ENCODE data around the gene UROC1.

Gene UROC1

GRCh38 chr3:126442094-126442855, 75.3 kb downstream of the UROC1 start:
- Histone ChIP-seq H3K4me3 (ENCODE audit: insufficient read length, low read depth) (no peak overlapping the region), H3K9ac (ENCODE audit: insufficient read length, low read depth) (no peak overlapping the region), H3K9me3 (ENCODE audit: insufficient read depth, low read length) (no peaks in the 10 kb centered on the region), H3K27me3 (ENCODE audit: insufficient read depth, insufficient read length) (no peaks in the 10 kb centered on the region), H3K36me3 (ENCODE audit: insufficient read depth, insufficient read length, low read length) (peaks cover 39% of the 10 kb centered on the region), H3K4me1 (ENCODE audit: insufficient read depth, insufficient read length) (peaks cover 28% of the 10 kb centered on the region)
- no peak for DNase-seq (ENCODE audit: low read depth, low spot score)
- TF ChIP-seq YY1 (IDR thresholded peaks at IDR 0.05; ENCODE audit: insufficient read depth, insufficient read length) (no peak), ZNF274 (IDR thresholded peaks at IDR 0.05; ENCODE audit: low read depth, low read length) (no peak), SUZ12 (IDR thresholded peaks at IDR 0.05; ENCODE audit: extremely low read depth, insufficient read depth, insufficient read length) (no peak)

DNA sequence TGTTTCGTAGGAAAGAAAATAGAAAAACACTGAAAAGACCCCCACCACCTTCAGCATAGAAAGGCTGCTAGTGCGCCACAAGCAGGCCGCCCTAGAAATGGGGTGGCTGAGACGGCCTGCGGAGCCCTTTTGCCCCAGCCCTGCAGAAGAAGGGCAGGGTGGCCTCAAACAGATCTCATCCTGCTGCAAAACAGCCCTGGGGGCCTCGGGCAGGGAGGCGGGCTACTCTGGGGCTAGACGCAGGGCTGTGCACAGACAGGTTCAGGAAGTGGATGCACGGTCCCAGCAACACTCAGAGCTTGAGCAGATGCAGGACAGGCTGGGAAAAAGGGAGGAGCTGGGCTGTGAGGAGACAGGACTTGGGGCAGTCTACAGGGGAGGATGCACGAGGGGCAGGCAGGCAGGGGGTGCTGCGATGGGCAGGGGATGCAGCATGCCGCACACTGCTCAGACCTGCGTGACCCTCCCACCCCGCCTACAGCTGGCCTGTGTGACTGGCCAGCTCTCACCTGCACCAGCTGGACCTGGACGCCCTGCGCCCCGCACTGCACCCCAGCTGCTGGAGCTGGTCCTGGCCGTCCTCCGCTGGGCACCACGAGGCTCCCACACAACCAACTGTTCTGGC, 76.2 kb downstream of the UROC1 start:
- Histone ChIP-seq H3K36me3 (ENCODE audit: insufficient read depth, insufficient read length, low read length) (peaks cover 44% of the 10 kb centered on the region), H3K9ac (ENCODE audit: insufficient read length, low read depth) (peak overlapping the region; percentile 47), H3K27me3 (ENCODE audit: insufficient read depth, insufficient read length) (no peaks in the 10 kb centered on the region), H3K4me1 (ENCODE audit: insufficient read depth, insufficient read length) (peaks cover 28% of the 10 kb centered on the region), H3K4me3 (ENCODE audit: insufficient read length, low read depth) (no peak overlapping the region), H3K9me3 (ENCODE audit: insufficient read depth, low read length) (no peaks in the 10 kb centered on the region)
- TF ChIP-seq YY1 (IDR thresholded peaks at IDR 0.05; ENCODE audit: insufficient read depth, insufficient read length), result no peak
- TF ChIP-seq ZNF274 (IDR thresholded peaks at IDR 0.05; ENCODE audit: low read depth, low read length), result no peak
- no peak for TF ChIP-seq SUZ12 (IDR thresholded peaks at IDR 0.05; ENCODE audit: extremely low read depth, insufficient read depth, insufficient read length)
- DNase-seq (ENCODE audit: low read depth, low spot score), result no peak

DNA sequence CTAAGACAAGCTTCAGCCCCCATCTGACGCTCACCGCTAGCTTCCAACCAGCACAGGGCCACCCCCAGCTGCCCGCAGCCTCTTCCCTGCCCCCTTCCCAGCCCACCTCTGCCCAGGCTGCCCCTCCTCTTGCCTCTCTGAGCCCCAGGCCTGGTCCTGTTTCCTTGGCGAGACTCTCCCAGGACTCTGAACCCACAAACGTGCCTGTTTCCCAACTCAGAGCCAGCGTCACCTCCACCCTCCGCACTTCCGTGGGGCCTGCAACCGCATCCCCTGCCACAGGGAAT, 76.9 kb downstream of the UROC1 start:
- Histone ChIP-seq H3K4me1 (ENCODE audit: insufficient read depth, insufficient read length) (peaks cover 28% of the 10 kb centered on the region), H3K9ac (ENCODE audit: insufficient read length, low read depth) (peak overlapping the region; percentile 23), H3K9me3 (ENCODE audit: insufficient read depth, low read length) (no peaks in the 10 kb centered on the region), H3K4me3 (ENCODE audit: insufficient read length, low read depth) (no peak overlapping the region), H3K36me3 (ENCODE audit: insufficient read depth, insufficient read length, low read length) (peaks cover 49% of the 10 kb centered on the region), H3K27me3 (ENCODE audit: insufficient read depth, insufficient read length) (no peaks in the 10 kb centered on the region)
- no peak for DNase-seq (ENCODE audit: low read depth, low spot score)
- TF ChIP-seq YY1 (IDR thresholded peaks at IDR 0.05; ENCODE audit: insufficient read depth, insufficient read length) (no peak), SUZ12 (IDR thresholded peaks at IDR 0.05; ENCODE audit: extremely low read depth, insufficient read depth, insufficient read length) (no peak), ZNF274 (IDR thresholded peaks at IDR 0.05; ENCODE audit: low read depth, low read length) (no peak)

GRCh38 chr3:126439968-126440708, 77.4 kb downstream of the UROC1 start:
- DNase-seq (ENCODE audit: low read depth, low spot score), result no peak
- no peak for TF ChIP-seq YY1 (IDR thresholded peaks at IDR 0.05; ENCODE audit: insufficient read depth, insufficient read length)
- no peak for TF ChIP-seq SUZ12 (IDR thresholded peaks at IDR 0.05; ENCODE audit: extremely low read depth, insufficient read depth, insufficient read length)
- no peak for TF ChIP-seq ZNF274 (IDR thresholded peaks at IDR 0.05; ENCODE audit: low read depth, low read length)
- no peak overlapping the region for H3K9ac ChIP-seq (ENCODE audit: insufficient read length, low read depth)
- peaks cover 28% of the 10 kb centered on the region for H3K4me1 ChIP-seq (ENCODE audit: insufficient read depth, insufficient read length)
- H3K27me3 ChIP-seq (ENCODE audit: insufficient read depth, insufficient read length), result no peaks in the 10 kb centered on the region
- no peak overlapping the region for H3K4me3 ChIP-seq (ENCODE audit: insufficient read length, low read depth)
- H3K9me3 ChIP-seq (ENCODE audit: insufficient read depth, low read length), result no peaks in the 10 kb centered on the region
- H3K36me3 ChIP-seq (ENCODE audit: insufficient read depth, insufficient read length, low read length), result peaks cover 54% of the 10 kb centered on the region

- no peak for TF ChIP-seq SUZ12 (IDR thresholded peaks at IDR 0.05; ENCODE audit: extremely low read depth, insufficient read depth, insufficient read length)
- no peak for TF ChIP-seq YY1 (IDR thresholded peaks at IDR 0.05; ENCODE audit: insufficient read depth, insufficient read length)
- no peak for TF ChIP-seq ZNF274 (IDR thresholded peaks at IDR 0.05; ENCODE audit: low read depth, low read length)
- Histone ChIP-seq H3K4me3 (ENCODE audit: insufficient read length, low read depth) (no peak overlapping the region), H3K27me3 (ENCODE audit: insufficient read depth, insufficient read length) (no peaks in the 10 kb centered on the region), H3K4me1 (ENCODE audit: insufficient read depth, insufficient read length) (peaks cover 32% of the 10 kb centered on the region), H3K36me3 (ENCODE audit: insufficient read depth, insufficient read length, low read length) (peaks cover 61% of the 10 kb centered on the region), H3K9ac (ENCODE audit: insufficient read length, low read depth) (no peak overlapping the region), H3K9me3 (ENCODE audit: insufficient read depth, low read length) (no peaks in the 10 kb centered on the region)
- DNase-seq (ENCODE audit: low read depth, low spot score), result no peak
Measured at GRCh38 chr3:126439346-126439967, 78.1 kb downstream of the UROC1 start.

- Histone ChIP-seq H3K9ac (ENCODE audit: insufficient read length, low read depth) (no peak overlapping the region), H3K27me3 (ENCODE audit: insufficient read depth, insufficient read length) (no peaks in the 10 kb centered on the region), H3K9me3 (ENCODE audit: insufficient read depth, low read length) (no peaks in the 10 kb centered on the region), H3K36me3 (ENCODE audit: insufficient read depth, insufficient read length, low read length) (peaks cover 61% of the 10 kb centered on the region), H3K4me3 (ENCODE audit: insufficient read length, low read depth) (no peak overlapping the region), H3K4me1 (ENCODE audit: insufficient read depth, insufficient read length) (peaks cover 33% of the 10 kb centered on the region)
- TF ChIP-seq SUZ12 (IDR thresholded peaks at IDR 0.05; ENCODE audit: extremely low read depth, insufficient read depth, insufficient read length), result no peak
- TF ChIP-seq ZNF274 (IDR thresholded peaks at IDR 0.05; ENCODE audit: low read depth, low read length), result no peak
- no peak for TF ChIP-seq YY1 (IDR thresholded peaks at IDR 0.05; ENCODE audit: insufficient read depth, insufficient read length)
- DNase-seq (ENCODE audit: low read depth, low spot score), result no peak
Measured at GRCh38 chr3:126438746-126439145, 78.8 kb downstream of the UROC1 start.

All from NT2/D1 (cell line).